Muscle of arm (tissue), 12 donors: ENCODE measurements around the gene ARHGAP26. TPM values are rescaled to one million over a fixed set of nuclear protein-coding genes. Genes with fewer than 3 reads are reported as not detected.

Experiments
- DNase-seq: peaks from one replicate; pipeline ENCODE4 v3.0.0-alpha.2; 2013
- polyA plus RNA-seq, 12 donors: library from polyadenylated mRNA; unstranded; fragments of 120-200 nt; gene quantifications; one replicate each; pipeline ENCODE4 v1.2.1, GENCODE V29; 2013; ENCODE audit not compliant: insufficient read length in 12 of 12

Gene ARHGAP26
- polyA plus RNA-seq, 12 donors = 12.3 to 34.1 (median 15.8) TPM; not detected in 1

DNA sequence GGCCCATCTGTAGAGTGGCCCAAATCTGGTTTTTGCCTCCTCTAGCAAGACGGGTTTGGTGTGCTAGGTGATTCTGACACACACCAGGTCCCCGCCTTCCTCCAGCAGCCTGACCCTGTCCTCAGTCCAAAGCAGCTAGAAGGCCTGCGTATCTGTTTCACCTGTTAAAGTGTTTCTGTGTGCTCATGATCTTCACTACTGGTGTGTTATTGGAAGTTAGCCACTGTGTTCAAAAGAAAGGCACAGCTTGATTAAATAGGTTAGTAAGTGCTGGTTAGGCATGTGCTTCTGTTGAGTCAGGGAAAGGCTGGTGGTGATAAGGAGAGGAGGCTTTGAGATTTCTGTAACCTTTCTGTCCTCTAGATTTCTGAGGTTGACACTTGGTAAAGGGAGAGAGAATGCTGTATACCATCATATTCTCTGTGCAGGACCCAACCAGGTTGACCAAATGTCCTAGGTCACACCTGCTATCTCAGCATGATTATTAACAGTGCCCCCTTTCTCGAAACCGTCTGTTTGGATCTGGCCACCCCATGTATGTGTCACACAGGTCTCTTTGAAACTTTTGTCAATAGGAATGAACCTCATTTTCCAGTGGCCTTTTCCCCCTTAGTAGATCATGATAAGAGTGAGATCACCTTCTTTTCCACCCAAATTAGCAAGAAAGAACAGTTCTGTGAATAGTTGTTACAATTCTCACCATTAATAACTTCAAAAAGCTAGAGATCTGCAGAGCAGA lies 58.8 kb downstream of the ARHGAP26 start:
- no peak for DNase-seq

DNA sequence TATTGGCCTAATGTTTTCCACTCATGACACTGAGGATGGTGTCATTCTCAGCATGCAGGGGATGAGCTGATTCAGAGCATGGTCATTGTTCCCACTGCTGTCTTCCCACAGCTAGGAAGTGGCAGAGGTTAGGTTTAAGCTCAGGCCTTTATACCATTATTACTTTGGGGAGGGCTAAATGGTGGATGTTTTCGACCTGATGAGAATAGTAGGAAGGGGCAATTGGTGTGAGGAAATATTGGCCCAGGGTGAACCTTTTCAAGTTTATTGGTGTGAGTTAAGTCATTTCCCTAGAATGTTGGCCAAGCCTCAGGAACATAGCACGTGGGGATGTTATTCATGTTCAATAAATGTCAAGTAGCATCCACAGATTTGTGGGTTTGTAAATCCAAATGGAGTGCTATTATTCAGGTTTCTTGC lies 59.6 kb downstream of the ARHGAP26 start:
- no peak for DNase-seq

DNA sequence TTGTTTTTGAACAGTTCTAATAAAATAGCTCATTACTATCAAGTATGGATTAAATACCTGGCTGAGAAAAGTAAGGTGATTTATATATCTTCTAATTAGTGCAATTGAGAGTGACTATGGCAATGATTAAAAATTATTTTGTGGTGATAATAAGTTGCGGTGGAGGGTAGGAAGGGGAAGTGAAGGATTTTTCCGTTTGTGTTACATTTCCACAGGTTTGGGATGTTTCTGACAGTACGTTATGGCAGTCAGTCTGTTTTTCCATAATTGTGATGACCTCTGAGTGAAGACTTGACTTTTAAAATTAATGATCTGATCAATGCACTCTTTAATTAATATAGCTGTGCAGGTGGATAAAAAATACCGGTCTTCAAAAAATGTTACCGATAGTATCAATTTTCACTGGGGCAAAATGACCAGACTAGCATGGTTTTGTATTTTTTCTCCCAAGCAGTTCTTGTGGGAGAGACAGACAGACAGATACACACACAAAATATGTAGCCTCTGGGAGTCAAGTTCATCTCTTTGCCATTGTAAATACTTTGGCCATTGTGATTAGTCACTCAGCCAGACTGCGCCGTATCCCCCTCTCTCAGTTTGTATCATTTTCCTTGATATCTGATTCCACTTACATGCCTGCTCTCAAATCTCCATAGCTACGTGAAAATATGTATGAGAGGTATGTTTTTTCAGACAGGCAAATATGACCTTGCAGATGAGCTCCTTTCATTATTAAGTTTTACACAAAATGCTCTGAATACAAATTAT lies 60.2 kb downstream of the ARHGAP26 start:
- no peak for DNase-seq

DNA sequence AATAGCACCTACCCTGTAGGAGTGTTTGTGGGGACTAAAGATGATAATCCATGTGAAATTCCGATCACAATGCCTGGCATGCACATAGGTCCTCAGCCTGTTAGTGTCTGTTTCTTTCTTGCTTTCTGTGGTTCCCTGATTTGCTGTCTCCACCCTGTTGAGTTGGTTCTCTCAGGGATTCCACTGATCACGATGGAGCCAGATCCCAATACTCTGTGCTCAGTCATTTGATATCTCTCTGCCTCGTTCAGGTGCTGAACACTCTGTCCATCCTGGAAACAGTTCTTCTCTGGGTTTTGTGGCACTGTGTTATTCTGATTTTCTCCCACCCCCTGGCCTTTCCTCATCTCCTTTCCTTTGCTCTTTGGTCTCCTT lies 60.8 kb downstream of the ARHGAP26 start:
- DNase-seq = no peak

DNA sequence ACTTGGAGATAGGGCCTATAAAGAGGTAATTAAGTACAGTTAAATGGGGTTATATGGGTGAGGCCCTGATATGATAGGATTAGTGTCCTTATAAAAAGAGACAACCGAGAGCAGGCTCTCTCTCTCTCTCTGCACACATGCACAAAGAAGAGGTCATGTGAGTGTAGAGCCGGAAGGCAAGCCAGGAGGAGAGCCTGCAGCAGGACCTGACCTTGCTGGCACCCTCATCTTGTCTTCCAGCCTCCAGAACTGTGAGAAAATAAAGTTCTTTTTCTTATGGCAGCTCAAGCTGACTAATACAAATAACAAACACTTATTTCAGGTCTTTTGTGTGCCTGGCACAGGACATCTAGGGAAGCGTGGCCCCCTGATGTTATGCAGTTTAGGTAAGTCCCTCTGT lies 62.1 kb downstream of the ARHGAP26 start:
- DNase-seq = no peak

DNA sequence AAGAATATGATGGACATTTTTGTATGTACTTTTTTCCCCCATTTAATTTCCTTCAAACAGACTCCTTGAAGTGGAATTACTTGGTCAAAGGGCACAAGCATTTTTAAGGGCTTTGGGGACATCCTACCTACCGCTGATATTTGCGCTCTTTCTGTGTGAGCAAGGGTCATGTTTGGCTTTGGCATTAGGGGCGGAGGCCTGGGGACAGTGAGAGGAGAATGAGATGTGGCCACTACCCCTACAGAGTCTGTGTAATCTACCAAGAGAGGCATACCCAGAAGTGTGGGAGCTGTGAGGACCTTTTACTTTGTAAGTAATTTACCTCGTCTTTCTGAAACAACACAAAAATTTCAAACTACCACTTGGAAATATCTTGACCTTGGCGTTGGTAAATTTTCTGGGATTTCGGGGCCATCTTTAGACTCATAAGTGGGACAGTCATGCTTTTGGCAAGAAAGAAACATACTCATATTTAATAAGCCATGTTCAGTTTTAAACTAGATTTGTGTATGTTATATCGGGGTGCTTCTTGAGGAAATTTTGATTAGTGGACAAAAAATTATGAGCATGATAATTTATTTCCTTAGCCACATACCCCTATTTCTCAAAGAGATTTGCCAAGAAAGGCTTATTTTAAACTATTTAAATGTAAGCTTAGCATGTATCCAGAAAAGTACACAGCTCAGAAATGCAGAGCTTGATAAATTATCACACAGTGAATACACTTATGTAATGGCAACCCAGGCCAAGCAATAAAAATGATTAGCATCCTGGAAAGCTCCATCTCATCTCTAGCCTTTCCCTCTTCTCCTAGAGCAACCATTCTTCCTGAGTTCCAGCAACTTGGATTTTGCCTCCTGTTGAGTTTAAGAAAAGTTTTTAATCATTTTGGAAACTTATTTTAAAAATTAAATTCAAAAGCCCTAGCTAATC lies 63.6 kb downstream of the ARHGAP26 start:
- DNase-seq = no peak

DNA sequence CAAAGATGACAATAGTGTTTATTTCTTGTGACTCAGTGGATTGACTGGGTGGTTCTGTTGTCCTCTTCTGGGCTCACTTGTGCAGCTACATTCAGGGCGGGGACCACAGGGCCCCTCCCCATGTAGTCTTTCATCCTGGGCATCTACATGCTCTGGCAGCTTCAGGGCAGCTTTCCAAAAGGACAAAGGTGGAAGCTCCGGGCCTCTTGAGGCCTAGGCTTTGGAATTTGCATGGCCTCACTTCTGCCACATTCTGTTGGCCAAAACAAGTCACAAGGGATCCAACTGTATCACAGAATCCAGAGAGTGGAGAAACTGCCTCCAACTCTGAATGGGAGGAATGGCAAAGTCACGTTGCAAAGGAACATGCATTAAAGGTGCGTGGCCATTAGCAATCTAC lies 64.3 kb downstream of the ARHGAP26 start:
- no peak for DNase-seq

DNA sequence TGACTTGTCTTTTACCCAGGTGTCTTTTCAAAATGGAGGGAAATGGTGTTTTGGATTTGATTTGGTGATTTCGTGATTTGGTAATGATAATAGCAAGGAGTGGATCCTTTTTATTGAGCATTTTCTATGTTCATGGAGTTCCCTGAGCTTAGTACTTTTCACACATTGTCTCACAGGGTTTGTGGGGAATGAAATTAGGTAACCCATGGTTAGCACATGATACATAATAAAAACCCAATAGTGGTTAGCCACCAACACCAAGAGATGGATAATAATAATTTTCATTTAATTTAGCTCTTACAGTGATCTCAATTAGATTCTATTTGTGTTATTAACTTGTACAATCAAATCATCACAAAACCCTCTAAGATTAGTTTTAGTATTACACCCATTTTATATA lies 65.4 kb downstream of the ARHGAP26 start:
- no peak for DNase-seq

DNA sequence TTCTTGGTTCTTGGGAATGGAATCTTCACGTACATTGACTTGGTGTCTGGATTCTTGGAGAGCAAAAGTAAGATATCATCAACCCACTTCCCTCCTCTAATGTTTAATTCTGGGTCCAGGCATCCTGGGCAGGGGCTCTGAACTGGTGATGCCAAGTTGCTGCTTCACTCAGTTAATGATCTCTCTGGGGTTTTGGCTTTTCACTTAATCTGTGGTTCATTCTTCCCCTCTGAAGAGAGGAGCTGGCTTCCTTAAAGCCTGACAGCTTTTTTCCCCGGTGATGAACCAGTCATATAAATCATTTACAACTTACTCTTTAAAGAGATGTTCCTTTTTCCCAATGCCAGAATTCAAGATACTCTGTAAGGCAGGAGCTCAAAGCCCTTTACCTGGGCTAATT lies 65.9 kb downstream of the ARHGAP26 start:
- DNase-seq = no peak

DNA sequence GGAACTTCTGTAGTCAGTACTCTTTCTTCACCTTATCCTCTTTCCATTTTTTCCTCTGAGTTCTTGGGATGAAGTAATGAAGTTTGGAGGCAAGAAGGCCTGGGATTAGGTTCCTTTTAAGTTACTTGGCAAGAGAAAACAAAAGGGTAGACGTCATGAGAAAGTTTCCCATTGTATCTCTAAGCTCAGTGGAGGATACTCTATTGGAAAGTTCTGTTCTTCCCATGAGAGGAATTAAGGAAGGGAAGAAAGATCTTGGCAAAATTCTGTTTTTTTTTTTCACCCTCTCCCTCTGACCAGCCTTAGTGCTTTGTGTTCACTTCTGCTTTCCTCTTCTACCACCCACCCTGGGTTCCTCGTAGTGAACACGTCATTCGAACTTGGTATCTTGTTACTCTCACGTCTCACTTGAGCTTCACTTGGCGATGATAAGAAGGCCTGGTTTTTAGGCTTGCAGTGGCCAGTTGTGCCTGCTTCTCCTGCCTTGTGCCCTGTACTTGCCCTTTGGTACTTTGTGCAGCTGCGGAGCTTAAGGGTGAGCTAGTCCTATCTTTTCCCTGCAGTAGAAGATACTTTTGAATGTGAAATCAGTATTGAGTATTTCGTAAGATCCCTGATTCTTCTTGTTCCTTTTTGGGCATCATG lies 67.0 kb downstream of the ARHGAP26 start:
- peak; percentile 50 for DNase-seq

DNA sequence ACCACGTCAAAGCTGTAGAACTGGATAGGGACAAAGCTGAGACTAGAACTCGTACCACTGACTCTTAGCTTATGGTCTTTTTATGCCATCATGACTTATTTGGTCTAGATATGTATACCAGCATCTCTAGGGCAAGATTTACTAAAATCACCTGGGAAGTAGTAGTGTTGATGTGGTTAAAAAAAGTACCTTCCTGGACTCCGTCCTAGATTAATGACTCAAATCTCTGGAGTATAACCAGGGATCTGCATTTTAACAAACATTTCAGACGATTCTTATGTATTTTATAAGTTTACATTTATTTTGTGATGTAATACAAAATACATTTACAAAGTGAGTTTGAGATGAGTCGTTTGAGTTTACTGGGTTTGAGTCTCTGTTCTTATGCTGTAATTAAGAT lies 68.7 kb downstream of the ARHGAP26 start:
- no peak for DNase-seq

DNA sequence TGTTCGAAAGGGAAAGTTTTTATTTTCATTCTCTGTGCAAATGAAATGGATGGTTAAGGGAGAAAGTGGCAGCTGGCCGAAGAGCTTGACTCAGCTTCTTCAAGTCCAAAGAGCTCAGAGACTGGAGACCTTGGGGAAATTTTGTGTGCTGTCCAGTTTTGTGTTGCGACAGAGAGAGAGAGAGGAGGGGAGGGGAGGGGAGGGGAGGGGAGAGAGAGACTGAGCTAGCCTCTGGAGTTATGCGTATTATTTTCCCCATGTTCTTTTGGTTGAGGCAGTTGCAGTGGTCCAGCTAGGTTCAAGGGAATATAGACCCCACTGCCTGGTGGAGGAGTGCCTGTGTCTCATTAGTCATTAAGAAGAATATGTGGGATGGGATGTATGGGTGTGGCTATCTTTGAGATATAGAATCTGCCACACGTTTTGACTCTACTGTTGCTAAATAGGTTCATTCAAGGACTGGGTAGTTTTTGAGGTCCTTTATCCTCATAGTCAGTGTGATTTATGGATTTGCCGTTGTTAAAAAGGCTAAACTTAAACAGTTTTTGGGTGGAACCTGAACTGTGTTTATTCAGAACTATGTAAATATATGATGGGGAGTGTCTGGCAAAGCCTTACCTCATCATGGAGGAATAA lies 69.7 kb downstream of the ARHGAP26 start:
- peak; percentile 69 for DNase-seq

DNA sequence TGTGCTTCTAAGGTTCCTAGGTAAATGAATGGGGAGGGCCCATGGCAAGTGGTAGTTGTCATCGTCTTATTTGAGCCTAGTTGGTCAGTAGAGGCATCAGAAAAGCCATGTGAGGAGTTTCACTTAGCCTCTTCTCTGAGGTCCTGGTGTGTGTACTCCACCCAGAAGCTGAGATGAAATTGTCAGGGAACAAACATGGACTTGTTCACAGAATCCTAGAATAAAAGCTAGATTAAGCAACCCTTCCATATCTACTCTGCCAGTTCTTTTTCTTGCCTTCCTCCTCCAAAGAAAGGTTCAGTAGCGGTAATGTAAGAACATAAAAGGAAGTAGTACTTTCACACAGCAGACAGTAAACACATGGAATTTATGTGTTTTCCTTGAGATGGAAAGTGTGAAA lies 70.4 kb downstream of the ARHGAP26 start:
- no peak for DNase-seq

DNA sequence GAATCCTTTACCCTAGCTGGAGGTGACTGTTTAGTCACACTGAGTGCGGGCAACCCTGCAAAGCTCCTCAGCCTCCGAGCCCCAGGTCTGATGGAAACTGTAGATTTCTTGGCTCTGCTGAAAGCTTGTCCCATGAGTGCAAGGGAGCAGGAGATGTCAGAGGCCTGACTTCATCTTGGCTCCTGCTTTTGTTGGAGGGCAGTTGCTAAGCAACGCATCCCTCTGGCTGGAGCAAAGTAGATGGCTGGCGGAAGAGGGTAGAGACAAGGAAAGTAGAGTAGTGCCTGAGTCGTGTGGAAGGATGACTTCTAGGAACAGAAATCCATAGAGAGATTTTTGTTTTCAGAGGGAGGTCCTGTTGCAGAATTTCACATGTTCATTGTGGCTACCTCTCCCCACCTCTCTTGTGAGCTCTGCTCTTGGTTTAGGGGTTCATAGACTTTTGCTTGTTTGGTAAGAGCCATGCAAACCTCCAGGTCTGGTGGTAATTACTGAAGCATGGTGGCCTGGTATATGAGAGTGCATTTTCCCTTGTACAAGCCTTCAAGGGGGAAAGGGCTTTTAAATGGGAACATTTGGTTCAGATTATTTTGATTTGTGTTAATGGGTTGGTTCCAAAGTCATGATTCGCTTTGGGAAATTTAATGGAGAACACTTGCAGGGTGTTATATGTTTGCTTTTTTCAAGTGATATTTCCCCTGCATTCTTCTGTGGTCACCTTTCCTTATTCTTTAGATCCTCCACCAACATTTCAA lies 71.5 kb downstream of the ARHGAP26 start:
- DNase-seq = peak; percentile 87

DNA sequence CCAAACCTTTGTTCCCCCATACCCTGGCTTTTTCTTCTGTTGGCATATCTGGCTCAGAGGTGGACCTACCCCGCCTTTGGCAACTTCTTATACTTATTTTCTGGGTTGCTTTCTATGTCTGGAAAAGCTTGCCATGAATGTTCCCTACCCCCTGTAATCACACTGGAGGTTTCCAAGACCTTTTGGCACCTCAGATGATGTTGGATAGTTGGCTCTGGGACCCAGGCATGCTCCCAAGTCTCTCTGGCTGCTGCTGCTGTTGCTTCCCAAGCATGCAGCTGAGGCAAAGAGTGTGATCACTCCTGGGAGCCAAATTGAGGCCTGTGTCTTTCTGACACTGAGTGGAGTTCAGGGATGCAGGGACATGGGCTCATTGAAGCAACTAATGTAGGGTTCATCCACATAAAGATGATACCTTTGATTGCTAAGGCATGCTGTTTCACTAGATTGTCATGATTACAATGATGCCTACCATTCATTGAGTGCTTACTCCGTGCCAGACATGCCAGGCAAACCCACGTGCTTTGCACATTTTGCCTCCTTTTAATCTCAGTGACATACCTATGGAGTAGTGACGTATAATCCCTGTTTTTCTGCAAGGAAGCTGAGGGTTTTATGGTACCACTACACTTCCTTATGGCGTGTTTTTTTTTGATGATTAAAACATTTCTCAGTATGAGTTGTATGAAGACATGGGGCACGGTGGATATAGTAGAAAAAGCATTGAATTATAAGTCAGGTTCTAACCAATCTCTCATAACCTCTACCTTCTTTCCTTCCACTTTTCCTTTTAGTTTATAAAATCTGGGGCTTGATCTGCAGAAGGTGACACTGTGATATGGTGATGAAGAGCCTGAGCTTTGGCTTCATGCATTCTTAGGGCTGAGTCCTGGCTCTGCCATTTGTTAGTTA lies 73.1 kb downstream of the ARHGAP26 start:
- DNase-seq = no peak

DNA sequence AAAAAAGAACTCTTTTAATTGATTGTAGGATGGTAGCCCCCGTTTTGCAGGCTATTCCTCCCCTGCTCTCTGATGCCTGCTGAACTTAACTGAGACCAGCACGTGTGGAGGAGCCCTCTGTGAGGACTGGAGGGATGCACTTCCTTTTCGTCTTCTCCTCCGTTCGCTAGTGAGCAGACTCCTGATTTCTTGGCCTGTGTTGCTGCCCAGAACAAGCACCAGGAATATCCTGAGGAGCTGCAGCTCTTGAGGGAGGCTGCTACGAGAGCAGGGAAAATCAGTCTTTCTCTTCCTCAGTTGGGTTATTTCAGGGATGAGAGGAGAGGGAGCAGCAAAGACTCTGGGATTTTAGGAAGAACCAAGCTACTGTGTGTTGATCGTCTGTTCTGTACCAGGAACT lies 74.7 kb downstream of the ARHGAP26 start:
- DNase-seq = no peak

DNA sequence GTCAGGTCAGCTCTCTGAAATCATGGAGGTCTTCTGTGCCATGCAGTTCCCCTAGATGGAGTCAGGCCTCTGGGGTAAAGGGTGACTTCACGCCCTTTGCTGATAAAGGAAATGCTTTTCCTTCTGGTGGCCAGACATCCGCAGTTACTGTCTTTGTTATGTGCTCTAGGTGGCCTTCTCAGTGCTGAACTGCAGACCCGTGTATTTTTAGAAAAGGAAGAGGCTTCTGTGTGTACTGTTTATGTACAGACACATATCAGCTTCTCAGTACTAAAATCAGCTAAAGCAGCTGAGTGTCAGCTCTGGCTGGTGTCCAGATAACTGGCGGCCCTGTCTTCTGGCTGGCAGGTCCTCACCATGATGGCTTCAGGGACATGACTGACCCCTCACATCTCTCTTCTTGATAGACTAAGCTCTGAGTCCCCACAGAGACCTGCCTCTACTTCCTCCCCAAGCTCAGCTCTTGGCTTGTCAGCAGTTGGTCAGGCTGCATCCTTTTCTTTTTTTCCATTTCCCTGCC lies 75.3 kb downstream of the ARHGAP26 start:
- DNase-seq = no peak

DNA sequence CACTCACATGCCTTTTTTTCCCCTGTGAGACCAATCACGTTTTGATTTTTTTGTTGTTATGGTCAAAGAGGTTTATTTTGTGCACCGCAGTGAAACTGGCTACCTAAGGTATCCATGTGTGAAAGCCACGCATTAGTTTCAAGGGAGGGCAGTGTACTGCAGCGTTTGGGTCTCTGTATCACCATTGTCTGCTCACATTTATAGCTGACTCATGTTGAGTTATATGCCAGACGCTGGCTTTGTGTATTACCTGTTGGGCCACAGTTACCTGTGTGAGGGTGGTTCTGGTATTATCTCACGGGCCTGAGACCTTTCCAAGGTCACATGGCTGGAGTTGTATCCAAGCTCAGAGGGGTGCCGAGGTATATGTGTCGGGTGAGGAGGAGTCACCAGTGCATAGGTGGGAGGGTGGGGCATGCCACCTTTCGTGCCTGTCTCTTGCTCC lies 75.8 kb downstream of the ARHGAP26 start:
- no peak for DNase-seq

DNA sequence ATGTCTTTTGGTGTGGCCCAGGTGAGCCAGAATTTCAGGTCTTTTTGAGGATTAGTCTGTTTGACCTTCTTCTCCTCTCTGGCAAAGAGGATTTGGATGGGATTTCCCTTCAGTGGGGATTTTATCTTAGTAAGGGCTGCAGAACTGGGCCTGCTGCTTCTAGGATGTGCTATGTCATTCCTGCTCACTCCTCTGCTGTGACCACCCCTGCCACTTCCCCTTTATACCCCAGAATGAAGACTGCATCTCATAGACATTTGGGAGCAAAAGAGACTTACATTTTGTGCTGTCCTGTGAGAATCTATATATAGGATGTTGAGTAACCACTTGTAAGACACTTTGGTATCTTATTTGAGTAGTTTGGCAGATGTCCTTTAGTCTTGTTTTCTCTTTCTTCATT lies 76.2 kb downstream of the ARHGAP26 start:
- no peak for DNase-seq
